ENCODE data around the gene TRIM56.
A peak's percentile ranks its signal among the peaks of the same experiment; 100 is the strongest.
"Not testable (repeated sequence)": the region's sequence is repeated elsewhere in the genome, so short reads cannot be mapped to it uniquely, and the experiment has no call there.

Gene TRIM56

DNA sequence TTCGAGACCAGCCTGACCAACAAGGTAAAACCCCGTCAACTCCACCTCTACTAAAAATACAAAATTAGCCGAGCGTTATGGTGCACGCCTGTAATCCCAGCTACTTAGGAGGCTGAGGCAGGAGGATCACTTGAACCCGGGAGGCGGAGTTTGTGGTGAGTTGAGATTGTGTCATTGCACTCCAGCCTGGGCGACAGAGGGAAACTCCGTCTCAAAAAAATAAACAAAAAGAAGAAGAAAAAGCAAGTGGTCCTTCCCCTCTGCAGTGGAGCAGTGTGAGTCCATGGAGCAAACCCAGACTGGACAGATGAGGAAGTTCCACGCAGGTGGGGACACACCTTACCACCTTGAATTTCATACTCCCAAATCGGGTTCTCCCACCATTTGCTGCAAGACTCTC, 28.6 kb downstream of the TRIM56 start:
- DNase-seq (ENCODE audit: low spot score): no peak

DNA sequence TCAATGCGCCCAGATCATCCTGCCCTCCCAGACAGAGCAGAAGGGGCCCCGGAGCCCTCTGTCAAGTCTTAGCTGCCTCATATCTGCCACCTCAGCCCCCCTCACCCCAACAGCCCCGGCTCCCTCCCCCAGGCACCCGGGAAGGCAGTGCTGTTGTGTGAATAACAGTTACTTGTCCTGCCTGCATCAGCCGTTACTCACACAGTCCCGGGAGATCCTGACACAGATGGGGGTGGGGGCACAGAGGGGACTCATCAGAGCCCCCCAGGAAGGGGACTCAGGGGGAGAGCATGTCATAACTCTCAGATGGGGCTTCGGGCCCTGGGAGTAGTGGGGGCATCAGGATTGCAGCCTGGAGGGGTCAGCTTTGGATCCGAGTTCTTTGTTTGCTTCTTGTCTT, 29.2 kb downstream of the TRIM56 start:
- no peak for DNase-seq (ENCODE audit: low spot score)

DNA sequence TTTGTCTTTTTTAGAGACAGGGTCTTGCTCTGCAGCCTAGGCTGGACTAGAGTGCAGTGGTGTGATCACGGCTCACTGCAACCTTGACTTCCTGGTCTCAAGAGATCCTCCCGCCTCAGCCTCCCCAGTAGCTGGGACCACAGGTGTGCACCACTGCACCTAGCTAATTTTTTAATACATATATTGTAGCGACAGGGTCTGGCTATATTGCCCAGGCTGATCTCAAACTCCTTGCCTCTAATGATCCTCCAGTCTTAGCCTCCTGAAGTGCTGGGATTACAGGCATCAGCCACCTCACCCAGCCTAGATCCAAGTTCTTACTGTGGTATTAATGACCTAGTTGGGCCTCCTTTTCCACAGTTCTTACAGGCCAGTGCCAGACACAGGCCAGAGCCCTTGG, 29.9 kb downstream of the TRIM56 start:
- DNase-seq (ENCODE audit: low spot score): no peak

DNA sequence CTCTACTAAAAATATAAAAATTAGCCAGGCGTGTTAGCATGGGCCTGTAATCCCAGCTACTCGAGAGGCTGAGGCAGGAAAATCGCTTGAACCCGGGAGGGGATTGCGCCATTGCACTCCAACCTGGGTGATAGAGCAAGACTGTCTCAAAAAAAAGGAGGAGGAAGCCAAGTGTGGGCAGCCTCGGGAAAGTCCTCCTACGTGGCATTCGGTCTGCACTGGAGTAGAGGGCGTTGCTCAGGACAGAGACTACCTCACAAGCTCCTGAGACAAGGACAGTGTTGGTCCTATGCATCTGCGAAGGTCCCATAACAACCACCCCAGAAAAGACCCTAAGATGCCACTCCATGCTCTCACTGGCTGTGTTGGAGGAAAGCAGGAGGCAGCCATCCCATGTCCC, 31.6 kb downstream of the TRIM56 start:
- no peak for DNase-seq (ENCODE audit: low spot score)

DNA sequence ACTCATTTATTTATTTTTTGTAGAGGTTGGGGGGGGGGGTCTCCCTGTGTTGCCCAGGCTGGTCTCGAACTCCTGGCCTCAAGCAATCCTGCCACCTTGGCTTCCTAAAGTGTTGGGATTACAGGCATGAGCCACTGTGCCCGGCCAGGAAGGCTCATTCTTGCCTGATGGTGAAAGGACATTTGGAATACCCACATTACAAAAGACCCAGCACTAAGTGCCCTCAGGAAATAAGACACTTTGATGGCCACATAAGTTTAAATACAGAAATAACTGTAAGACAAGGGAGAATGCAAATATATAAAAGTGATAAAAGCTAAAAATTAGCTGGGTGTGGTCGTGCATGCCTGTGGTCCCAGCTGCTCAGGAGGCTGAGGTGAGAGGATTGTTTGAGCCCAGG, 33.6 kb downstream of the TRIM56 start:
- DNase-seq (ENCODE audit: low spot score): no peak

DNA sequence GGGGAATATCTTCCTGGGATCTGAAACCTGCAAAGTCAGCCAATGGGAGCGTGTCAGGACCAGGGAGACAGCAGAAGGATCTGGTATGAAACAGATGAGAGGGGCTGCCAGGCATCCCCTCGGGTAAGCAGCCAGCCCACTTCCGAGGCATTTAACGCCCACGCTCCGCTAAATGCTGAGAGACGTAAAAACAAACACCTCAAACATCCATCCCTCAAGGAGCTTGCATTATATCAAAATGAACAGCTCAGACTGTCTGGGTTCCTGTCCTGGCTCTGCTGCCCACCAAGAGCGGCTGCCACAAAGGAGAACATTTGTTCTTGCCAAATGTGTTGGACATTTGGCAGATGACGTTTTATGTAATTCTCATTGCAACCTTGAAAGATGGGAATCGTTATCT, 34.6 kb downstream of the TRIM56 start:
- DNase-seq (ENCODE audit: low spot score): no peak

DNA sequence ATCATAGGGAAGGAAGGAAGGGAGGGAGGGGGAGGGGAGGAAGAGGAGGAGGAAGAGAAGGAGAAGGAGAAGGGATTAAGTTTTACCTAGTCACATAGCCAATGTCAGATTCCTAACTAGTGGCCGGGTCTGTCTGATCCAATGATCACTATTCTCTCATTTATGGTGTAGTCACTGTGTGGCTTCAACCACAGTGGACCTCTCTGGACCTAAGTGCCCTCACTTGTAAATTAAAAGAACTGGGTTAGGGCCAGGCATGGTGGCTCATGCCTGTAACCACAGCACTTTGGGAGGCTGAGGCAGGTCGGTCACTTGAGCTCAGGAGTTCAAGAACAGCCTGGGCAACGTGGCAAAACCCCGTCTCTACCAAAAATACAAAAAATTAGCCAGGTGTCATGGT, 35.0 kb downstream of the TRIM56 start:
- no peak for DNase-seq (ENCODE audit: low spot score)

DNA sequence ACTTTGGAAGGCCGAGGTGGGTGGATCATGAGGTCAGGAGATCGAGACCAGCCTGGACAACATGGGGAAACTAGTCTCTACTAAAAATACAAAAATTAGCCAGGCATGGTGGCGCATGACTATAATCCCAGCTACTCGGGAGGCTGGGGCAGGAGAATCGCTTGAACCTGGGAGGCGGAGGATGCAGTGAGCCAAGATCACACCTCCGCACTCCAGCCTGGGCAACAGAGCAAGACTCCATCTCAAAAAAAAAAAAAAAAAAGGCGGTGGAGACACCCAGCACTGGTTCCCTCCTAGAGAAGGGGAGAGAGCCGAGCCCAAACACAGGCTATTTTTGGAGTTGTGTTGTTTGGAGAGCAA, 36.3 kb downstream of the TRIM56 start:
- not testable (repeated sequence) for DNase-seq (ENCODE audit: low spot score)

DNA sequence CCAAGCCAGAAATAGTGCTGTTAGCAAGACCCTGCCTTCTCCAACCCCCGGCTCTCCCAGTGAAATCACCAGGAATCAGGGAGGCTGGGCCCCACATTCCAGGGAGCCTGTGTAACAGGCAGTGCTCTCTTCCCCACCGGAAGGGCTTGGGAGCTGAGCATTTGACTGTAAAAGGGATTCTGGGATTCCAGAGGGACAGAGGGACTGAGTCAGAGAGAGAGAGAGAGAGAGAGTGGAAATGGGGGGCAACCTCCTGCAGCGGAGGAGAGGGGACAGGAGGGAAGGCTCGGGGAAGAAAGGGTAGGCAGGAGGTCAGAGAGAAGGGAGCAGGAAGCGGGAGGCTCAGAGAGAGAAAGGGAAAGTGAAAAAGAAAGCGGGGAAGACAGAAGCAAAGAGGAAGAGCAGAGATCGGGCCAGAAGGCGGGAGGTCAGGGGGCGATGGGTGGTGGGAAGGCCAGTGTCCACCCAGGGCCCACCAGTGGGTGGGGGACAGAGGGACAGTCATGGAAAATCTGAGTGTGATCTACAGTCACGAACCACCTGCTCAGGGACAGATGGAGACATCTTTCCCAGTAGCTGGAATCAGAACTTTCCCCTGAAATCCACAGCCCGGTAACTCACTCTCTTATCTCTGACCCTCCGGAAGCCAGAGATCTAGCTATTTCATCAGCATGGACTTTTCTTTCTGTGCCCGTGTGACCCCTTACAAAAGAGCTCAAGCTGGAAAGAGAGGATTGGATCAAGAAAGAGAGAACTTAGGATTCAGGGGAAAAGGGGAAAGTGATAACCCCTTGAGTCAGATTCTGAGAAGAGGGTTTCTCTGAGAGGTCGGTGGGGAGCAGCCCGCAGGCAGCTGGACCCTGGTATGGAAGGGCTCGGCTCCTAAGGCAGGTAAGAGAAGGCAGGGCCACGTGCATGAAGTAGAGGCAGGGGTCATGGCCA, 37.0 kb downstream of the TRIM56 start:
- peak; percentile 97 for DNase-seq (ENCODE audit: low spot score)

DNA sequence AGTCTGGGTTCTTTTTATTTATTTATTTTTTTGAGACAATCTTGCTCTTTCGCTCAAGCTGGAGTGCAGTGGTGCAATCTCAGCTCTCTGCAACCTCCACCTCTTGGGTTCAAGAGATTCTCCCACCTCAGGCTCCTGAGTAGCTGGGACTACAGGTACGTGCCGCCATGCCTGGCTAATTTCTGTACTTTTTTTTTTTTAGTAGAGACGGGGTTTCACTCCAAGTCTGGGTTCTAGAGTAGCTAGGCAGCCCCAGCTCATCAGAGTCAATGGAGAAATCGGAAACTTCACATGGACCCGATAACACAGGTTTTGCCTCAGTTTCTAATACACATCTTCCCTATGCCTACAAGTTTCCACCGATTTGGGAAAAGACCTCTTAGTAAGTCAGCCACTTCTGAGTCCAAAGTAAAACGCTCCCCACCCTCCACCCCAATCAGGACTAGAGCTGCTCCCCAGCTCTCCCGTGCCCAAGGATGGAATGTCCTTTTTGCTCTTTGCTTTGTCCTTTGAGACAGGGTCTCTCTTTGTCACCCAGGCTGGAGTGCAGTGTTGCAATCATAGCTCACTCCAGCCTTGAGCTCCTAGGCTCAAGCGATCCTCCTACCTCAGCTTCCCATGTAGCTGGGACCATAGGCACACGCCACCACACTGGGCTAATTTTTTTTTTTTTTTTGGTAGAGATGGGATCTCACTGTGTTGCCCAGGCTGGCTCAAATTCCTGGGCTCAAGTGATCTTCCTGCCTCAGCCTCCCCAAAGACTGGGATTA, 37.8 kb downstream of the TRIM56 start:
- DNase-seq (ENCODE audit: low spot score): no peak

DNA sequence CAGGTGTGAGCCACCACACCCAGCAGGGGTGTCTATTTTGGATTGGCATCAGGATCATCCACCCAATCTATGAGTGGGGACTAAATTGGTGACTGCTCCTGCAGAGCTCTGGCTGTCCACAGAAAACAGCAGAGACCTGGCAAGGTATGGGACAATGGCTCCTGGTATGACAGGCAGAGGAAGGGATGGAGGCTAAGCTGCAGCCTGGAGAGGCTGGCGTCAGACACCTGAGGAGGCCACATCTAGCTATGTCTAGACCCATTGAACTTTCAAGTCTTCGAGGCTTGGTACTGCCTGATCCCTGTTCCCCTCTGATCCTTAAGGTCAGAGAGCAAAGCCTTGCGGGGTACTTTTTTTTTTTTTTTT, 38.4 kb downstream of the TRIM56 start:
- DNase-seq (ENCODE audit: low spot score): no peak

DNA sequence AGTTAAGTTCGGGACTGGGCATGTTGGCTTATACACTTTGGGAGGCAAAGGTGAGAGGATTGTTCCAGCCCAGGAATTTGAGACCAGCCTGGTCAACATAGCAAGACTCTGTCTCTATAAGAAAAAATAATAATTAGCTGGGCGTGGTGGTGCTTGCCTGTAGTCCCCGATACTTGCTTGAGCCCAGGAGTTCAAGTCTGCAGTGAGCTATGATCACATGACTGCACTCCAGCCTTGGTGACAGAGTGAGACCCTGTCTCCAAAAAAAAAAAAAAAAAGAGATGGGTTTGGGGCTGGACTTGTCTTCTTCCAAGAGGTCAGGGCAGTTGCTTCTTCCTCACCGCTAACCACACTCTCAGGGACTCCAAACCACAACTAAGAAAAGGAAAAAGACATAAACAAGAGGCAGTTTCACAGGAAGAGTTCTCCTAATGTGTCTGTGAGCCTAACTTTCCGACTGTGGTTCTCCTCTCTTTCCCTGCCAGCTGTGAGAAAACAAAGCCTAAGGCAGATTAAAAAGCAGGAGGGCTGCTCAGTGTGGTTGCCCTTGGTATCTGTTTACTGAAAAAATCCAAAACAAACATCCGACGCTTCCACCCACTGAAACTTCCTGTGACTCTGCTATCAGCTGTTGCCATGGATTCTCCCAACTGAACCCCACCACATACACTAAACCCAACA, 39.2 kb downstream of the TRIM56 start:
- peak; percentile 98 for DNase-seq (ENCODE audit: low spot score)

DNA sequence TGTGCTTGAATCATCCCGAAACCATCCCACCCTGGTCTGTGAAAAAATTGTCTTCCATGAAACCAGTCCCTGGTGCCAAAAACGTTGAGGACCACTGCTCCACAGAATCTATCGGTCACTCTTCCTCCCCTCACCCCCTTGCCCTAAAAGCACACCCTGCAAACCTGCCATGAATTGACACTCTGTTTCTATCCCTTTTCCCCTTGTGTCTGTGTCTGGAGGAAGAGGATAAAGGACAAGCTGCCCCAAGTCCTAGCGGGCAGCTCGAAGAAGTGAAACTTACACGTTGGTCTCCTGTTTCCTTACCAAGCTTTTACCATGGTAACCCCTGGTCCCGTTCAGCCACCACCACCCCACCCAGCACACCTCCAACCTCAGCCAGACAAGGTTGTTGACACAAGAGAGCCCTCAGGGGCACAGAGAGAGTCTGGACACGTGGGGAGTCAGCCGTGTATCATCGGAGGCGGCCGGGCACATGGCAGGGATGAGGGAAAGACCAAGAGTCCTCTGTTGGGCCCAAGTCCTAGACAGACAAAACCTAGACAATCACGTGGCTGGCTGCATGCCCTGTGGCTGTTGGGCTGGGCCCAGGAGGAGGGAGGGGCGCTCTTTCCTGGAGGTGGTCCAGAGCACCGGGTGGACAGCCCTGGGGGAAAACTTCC, 40.8 kb downstream of the TRIM56 start:
- DNase-seq (ENCODE audit: low spot score): peak; percentile 88

DNA sequence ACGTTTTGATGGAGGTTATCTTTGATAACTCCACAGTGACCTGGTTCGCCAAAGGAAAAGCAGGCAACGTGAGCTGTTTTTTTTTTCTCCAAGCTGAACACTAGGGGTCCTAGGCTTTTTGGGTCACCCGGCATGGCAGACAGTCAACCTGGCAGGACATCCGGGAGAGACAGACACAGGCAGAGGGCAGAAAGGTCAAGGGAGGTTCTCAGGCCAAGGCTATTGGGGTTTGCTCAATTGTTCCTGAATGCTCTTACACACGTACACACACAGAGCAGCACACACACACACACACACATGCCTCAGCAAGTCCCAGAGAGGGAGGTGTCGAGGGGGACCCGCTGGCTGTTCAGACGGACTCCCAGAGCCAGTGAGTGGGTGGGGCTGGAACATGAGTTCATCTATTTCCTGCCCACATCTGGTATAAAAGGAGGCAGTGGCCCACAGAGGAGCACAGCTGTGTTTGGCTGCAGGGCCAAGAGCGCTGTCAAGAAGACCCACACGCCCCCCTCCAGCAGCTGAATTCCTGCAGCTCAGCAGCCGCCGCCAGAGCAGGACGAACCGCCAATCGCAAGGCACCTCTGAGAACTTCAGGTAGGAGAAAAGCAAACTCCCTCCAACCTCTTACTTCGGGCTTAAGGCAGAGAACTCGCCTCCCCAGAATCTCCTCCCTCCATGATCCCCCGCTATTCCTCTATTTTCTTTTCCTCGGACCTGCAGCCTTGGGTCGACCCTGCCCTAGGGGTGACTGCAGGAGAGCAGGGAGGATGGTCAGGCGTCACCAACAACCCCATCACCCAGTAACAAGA, 41.6 kb downstream of the TRIM56 start, which contains the start of gene SERPINE1:
Gene SERPINE1, plus strand, starts transcription at position 454 of the 809 bp plus-strand sequence. CDS start 1,290 bp downstream, outside the sequence.
- peak; percentile 100 for DNase-seq (ENCODE audit: low spot score)

DNA sequence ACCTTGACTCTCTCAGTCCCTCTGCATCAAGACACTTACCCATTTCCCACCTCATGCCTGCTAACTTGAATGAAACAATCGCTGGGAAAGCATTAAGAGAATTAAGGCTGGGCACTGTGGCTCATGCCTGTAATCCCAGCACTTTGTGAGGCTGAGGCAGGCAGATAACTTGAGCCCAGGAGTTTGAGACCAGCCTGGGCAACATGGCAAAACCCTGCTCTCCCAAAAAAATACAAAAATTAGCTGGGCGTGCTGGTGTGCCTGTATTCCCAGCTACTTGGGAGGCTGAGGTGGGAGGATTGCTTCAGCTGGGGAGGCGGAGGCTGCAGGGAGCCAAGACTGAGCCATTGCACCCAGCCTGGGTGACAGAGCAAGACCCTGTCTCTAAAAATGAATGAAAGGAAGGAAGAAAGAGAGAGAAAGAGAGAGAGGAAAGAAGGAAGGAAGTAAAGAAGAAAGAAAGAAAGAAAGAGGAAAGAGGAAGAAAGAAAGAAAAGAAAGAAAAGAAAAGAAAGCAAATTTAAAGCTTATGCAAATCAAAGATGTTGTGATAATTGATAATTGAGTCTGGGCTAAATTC, 42.3 kb downstream of the TRIM56 start:
- DNase-seq (ENCODE audit: low spot score): no peak

DNA sequence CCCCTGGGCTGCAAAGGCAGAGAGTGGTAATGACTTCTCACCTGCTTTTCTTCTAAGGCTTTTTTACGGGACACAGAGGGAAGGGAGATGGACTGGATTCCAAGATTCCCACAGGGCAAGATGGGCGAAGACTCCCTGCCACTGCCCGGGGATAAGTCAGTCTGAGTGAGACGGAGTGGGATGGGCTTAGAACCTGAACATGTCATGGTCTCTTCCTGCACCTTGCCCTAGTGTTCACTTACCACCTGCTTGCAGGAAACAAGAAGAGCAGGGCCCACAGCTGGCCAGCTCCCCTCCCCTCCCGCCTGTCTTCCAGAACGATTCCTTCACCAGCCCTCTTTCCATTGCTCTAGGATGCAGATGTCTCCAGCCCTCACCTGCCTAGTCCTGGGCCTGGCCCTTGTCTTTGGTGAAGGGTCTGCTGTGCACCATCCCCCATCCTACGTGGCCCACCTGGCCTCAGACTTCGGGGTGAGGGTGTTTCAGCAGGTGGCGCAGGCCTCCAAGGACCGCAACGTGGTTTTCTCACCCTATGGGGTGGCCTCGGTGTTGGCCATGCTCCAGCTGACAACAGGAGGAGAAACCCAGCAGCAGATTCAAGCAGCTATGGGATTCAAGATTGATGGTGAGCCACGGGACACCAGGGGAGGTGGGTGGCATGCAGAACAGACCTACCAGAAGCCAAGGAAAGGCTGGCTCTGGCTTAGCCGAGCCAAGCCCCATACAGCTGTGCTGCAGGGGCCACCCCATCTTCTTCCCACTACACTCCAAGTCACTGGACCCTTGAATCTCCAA, 43.0 kb downstream of the TRIM56 start:
- no peak for DNase-seq (ENCODE audit: low spot score)

DNA sequence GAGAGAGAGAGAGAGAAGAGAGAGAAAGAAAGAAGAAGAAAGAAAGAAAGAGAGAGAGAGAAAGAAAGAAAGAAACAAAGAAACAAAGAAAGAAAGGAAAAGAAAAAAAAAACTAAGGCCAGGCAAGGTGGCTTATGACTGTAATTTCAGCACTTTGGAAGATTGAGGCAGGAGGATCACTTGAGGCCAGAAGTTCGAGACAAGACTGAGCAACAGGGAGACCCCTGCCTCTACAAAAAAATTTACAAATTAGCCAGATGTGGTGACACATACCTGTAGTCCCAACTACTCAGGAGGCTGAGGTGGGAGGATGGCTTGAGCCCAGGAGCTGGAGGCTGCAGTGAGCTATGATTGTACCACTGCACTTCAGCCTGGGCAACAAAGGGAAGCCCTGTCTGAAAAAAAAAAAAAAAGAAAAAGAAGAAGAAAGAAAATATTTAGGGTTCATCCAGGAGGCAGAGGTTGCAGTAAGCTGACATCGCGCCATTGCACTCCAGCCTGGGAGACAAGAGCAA, 44.4 kb downstream of the TRIM56 start:
- no peak for DNase-seq (ENCODE audit: low spot score)

DNA sequence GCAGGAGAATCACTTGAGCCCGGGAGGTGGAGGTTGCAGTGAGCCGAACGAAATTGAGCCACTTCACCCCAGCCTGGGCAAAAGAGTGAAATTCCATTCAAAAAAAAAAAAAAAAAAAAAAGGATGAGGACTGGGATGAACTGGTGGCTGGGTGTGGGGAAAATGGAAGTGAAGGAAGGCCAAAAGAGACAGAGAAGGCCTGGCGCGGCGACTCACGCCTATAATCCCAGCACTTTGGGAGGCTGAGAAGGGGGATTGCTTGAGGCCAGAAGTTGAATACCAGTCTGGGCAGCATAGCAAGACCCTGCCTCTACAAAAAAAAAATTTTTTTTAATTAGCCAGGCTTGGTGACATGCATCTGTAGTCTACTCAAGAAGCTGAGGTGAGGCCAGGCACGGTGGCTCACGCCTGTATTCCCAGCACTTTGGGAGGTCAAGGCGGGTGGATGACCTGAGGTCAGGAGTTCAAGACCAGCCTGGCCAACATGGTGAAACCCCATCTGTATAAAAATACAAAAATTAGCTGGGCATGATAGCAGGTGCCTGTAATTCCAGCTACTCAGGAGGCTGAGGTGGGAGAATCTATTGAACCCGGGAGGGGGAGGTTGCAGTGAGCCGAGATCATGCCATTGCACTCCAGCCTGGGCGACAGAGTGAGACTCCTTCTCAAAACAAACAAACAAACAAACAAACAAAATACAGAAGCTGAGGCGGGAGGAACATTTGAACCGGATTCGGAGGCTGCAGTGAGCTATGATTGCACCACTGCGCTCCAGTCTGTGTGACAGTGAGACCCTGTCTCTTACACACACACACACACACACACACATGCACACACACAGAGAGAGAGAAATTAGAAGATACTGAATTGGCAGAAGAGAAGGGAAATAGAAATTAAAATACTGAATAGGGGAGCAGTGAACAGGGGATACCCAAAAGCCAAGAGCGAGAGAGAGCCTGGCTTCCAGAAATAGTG, 47.6 kb downstream of the TRIM56 start:
- not testable (repeated sequence) for DNase-seq (ENCODE audit: low spot score)
